Measurements from ENCODE around the gene IFNAR1.

IFNAR1 gene

GRCh38 chr21:33293811-33294216 lies 31.0 kb upstream of the IFNAR1 start:
- Histone ChIP-seq H4K20me1 (ENCODE audit: insufficient read depth, low read length, poor library complexity, severe bottlenecking) (no peaks in the 10 kb centered on the region), H2AFZ (ENCODE audit: low read length) (no peak overlapping the region), H3K9ac (ENCODE audit: low read depth, low read length, poor library complexity, severe bottlenecking) (no peak overlapping the region), H3K4me2 (ENCODE audit: low read depth, low read length, poor library complexity, severe bottlenecking) (no peak overlapping the region), H3K27me3 (ENCODE audit: insufficient read depth, low read length, poor library complexity, severe bottlenecking) (no peaks in the 10 kb centered on the region), H3K79me2 (ENCODE audit: insufficient read depth, low read length) (no peaks in the 10 kb centered on the region), H3K4me3 (ENCODE audit: low read length, poor library complexity, severe bottlenecking) (no peak overlapping the region), H3K36me3 (ENCODE audit: insufficient read depth, low read length) (no peaks in the 10 kb centered on the region), H3F3A (ENCODE audit: low read depth) (no peaks in the 10 kb centered on the region), H3K9me2 (replicated peaks; ENCODE audit: low read depth, low read length) (no peaks in the 10 kb centered on the region), H3K4me1 (ENCODE audit: insufficient read depth, low read length, poor library complexity, severe bottlenecking) (peaks cover 2% of the 10 kb centered on the region), H3K9me3 (ENCODE audit: insufficient read depth, low read depth, low read length) (no peaks in the 10 kb centered on the region)
- no peak for TF ChIP-seq CTCF (conservative IDR thresholded peaks at IDR 0.05; ENCODE audit: low read length)
- no peak for TF ChIP-seq EZH2phosphoT487 (IDR thresholded peaks at IDR 0.05; ENCODE audit: borderline replicate concordance)

GRCh38 chr21:33296156-33296555 lies 28.6 kb upstream of the IFNAR1 start:
- Histone ChIP-seq H3K9me3 (ENCODE audit: insufficient read depth, low read depth, low read length) (no peaks in the 10 kb centered on the region), H3K27me3 (ENCODE audit: insufficient read depth, low read length, poor library complexity, severe bottlenecking) (no peaks in the 10 kb centered on the region), H3K79me2 (ENCODE audit: insufficient read depth, low read length) (no peaks in the 10 kb centered on the region), H3F3A (ENCODE audit: low read depth) (peaks cover 9% of the 10 kb centered on the region; the same call in 1 of the 2 replicates), H3K9ac (ENCODE audit: low read depth, low read length, poor library complexity, severe bottlenecking) (no peak overlapping the region), H4K20me1 (ENCODE audit: insufficient read depth, low read length, poor library complexity, severe bottlenecking) (no peaks in the 10 kb centered on the region), H3K4me3 (ENCODE audit: low read length, poor library complexity, severe bottlenecking) (no peak overlapping the region), H3K36me3 (ENCODE audit: insufficient read depth, low read length) (no peaks in the 10 kb centered on the region), H2AFZ (ENCODE audit: low read length) (no peak overlapping the region), H3K9me2 (replicated peaks; ENCODE audit: low read depth, low read length) (no peaks in the 10 kb centered on the region), H3K4me2 (ENCODE audit: low read depth, low read length, poor library complexity, severe bottlenecking) (no peak overlapping the region), H3K4me1 (ENCODE audit: insufficient read depth, low read length, poor library complexity, severe bottlenecking) (peaks cover 24% of the 10 kb centered on the region)
- TF ChIP-seq CTCF (conservative IDR thresholded peaks at IDR 0.05; ENCODE audit: low read length) (no peak), EZH2phosphoT487 (IDR thresholded peaks at IDR 0.05; ENCODE audit: borderline replicate concordance) (no peak)

DNA sequence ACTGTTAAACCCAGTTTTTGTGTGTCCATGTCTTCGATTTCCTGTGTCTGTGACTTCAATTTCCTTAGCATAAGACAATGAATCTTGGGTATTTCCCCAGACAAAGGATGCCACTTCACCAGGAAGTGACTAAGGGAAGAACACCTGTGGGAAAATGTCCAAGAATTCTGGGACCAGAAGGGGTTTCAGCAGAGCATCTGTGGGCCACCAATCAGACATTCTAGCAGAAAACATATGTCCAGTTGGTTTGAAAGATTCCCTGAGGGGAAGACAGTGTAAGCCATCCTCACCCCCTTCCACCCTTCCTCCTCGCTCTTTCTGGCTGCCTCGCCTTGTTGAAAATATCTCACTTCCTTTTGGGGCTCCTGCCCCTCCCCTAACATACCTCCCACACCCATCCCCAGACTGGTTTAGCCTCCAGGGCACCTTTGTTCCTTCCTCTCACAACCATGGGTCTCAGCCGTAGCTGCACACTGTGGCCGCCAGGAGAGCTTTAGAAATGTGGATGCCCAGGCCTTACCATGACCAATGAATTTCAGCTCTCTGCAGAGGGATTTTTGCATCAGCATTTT lies 25.5 kb upstream of the IFNAR1 start:
- H3K4me1 ChIP-seq (ENCODE audit: insufficient read depth, low read length, poor library complexity, severe bottlenecking), result peaks cover 55% of the 10 kb centered on the region
- no peaks in the 10 kb centered on the region for H3K36me3 ChIP-seq (ENCODE audit: insufficient read depth, low read length)
- H3K79me2 ChIP-seq (ENCODE audit: insufficient read depth, low read length), result no peaks in the 10 kb centered on the region
- no peak overlapping the region for H2AFZ ChIP-seq (ENCODE audit: low read length)
- H3K9ac ChIP-seq (ENCODE audit: low read depth, low read length, poor library complexity, severe bottlenecking), result peak overlapping the region; percentile 43
- H3K4me3 ChIP-seq (ENCODE audit: low read length, poor library complexity, severe bottlenecking), result peak overlapping the region; percentile 19
- H3K27me3 ChIP-seq (ENCODE audit: insufficient read depth, low read length, poor library complexity, severe bottlenecking), result no peaks in the 10 kb centered on the region
- TF ChIP-seq CTCF (conservative IDR thresholded peaks at IDR 0.05; ENCODE audit: low read length) (no peak), EZH2phosphoT487 (IDR thresholded peaks at IDR 0.05; ENCODE audit: borderline replicate concordance) (no peak)
- H3F3A ChIP-seq (ENCODE audit: low read depth), result peaks cover 14% of the 10 kb centered on the region
- no peaks in the 10 kb centered on the region for H3K9me2 ChIP-seq (replicated peaks; ENCODE audit: low read depth, low read length)
- H3K4me2 ChIP-seq (ENCODE audit: low read depth, low read length, poor library complexity, severe bottlenecking), result peak overlapping the region; percentile 40
- H3K9me3 ChIP-seq (ENCODE audit: insufficient read depth, low read depth, low read length), result no peaks in the 10 kb centered on the region
- H4K20me1 ChIP-seq (ENCODE audit: insufficient read depth, low read length, poor library complexity, severe bottlenecking), result no peaks in the 10 kb centered on the region

All from Loucy (cell line).